SK-N-MC (cell line): ENCODE results near the gene NEDD1.

Experiments used
- DNase-seq: peaks from one replicate; pipeline ENCODE4 v3.0.0-alpha.2; 2011; ENCODE audit warnings: low read depth, low spot score
- H3K27ac ChIP-seq: fragments of 200-600 bp; sonication (generic); 2 replicates; pipeline ENCODE4 v1.5.1; 2016; ENCODE audit warnings: mixed run types
- H3K36me3 ChIP-seq: fragments of 200-600 bp; sonication (generic); 2 replicates; pipeline ENCODE4 v1.6.1; 2017; ENCODE audit warnings: antibody characterized with exemption, low read length, mixed read lengths; ENCODE audit not compliant: insufficient read depth
- H3K4me3 ChIP-seq: fragments of 200-600 bp; sonication (generic); 2 replicates; pipeline ENCODE4 v1.5.1; 2016
- H3K9ac ChIP-seq: fragments of 200-600 bp; sonication (generic); 2 replicates; pipeline ENCODE4 v1.8.0; 2017; ENCODE audit warnings: mixed run types, mixed read lengths; ENCODE audit not compliant: insufficient read length
- H3K9me3 ChIP-seq: fragments of 200-600 bp; sonication (generic); 2 replicates; pipeline ENCODE4 v1.6.1; 2017; ENCODE audit warnings: low read depth, mild to moderate bottlenecking, antibody characterized with exemption, low read length, moderate library complexity, mixed read lengths
- EZH2 ChIP-seq: fragments of 200-600 bp; sonication (generic); IDR thresholded peaks from one replicate; pipeline ENCODE4 v1.6.1; 2017; ENCODE audit warnings: antibody characterized with exemption
- FOXP2 ChIP-seq: optimal IDR thresholded peaks from 2 replicates; pipeline ENCODE3; 2011; ENCODE audit warnings: mild to moderate bottlenecking, moderate library complexity; ENCODE audit not compliant: insufficient read depth; ENCODE audit errors: extremely low read length, control extremely low read depth
- POLR2AphosphoS5 ChIP-seq: IDR thresholded peaks from 2 replicates; pipeline ENCODE4 v1.6.1; 2012; ENCODE audit warnings: mild to moderate bottlenecking, low read depth, low read length, borderline replicate concordance

NEDD1 gene

GRCh38 chr12:96872961-96873360 is 34.1 kb upstream of the NEDD1 start:
- TF ChIP-seq EZH2 (no peak), FOXP2 (no peak), POLR2AphosphoS5 (no peak)
- no peak for DNase-seq
- Histone ChIP-seq H3K4me3 (no peak overlapping the region), H3K27ac (no peak overlapping the region), H3K9ac (no peak overlapping the region), H3K36me3 (no peaks in the 10 kb centered on the region), H3K9me3 (no peaks in the 10 kb centered on the region)

GRCh38 chr12:96874211-96874610 is 32.8 kb upstream of the NEDD1 start:
- DNase-seq, result no peak
- H3K27ac ChIP-seq, result no peak overlapping the region
- TF ChIP-seq POLR2AphosphoS5 (no peak), FOXP2 (no peak), EZH2 (no peak)
- H3K4me3 ChIP-seq, result no peak overlapping the region
- no peak overlapping the region for H3K9ac ChIP-seq
- H3K9me3 ChIP-seq, result no peaks in the 10 kb centered on the region
- H3K36me3 ChIP-seq, result no peaks in the 10 kb centered on the region

- Histone ChIP-seq H3K4me3 (no peak overlapping the region), H3K36me3 (no peaks in the 10 kb centered on the region), H3K27ac (no peak overlapping the region), H3K9ac (no peak overlapping the region), H3K9me3 (no peaks in the 10 kb centered on the region)
- TF ChIP-seq POLR2AphosphoS5, result no peak
- TF ChIP-seq EZH2, result no peak
- no peak for TF ChIP-seq FOXP2
- no peak for DNase-seq
Observed at GRCh38 chr12:96876966-96877365, 30.1 kb upstream of the NEDD1 start.

- no peaks in the 10 kb centered on the region for H3K36me3 ChIP-seq
- no peak overlapping the region for H3K9ac ChIP-seq
- no peak overlapping the region for H3K4me3 ChIP-seq
- no peaks in the 10 kb centered on the region for H3K9me3 ChIP-seq
- no peak for TF ChIP-seq EZH2
- H3K27ac ChIP-seq, result no peak overlapping the region
- no peak for DNase-seq
Observed at GRCh38 chr12:96878704-96879103, 28.4 kb upstream of the NEDD1 start.

- Histone ChIP-seq H3K36me3 (no peaks in the 10 kb centered on the region), H3K4me3 (no peak overlapping the region), H3K27ac (no peak overlapping the region), H3K9me3 (no peaks in the 10 kb centered on the region), H3K9ac (no peak overlapping the region)
- DNase-seq, result no peak
- TF ChIP-seq FOXP2 (no peak), EZH2 (no peak), POLR2AphosphoS5 (no peak)
Observed at GRCh38 chr12:96879301-96879700, 27.8 kb upstream of the NEDD1 start.

GRCh38 chr12:96880220-96880619 is 26.8 kb upstream of the NEDD1 start:
- Histone ChIP-seq H3K9me3 (no peaks in the 10 kb centered on the region), H3K27ac (no peak overlapping the region)

GRCh38 chr12:96881608-96882007 is 25.4 kb upstream of the NEDD1 start:
- TF ChIP-seq POLR2AphosphoS5 (no peak), EZH2 (no peak), FOXP2 (no peak)
- no peaks in the 10 kb centered on the region for H3K36me3 ChIP-seq
- H3K4me3 ChIP-seq, result no peak overlapping the region
- H3K27ac ChIP-seq, result no peak overlapping the region
- no peak for DNase-seq
- no peaks in the 10 kb centered on the region for H3K9me3 ChIP-seq
- H3K9ac ChIP-seq, result no peak overlapping the region

More at GRCh38 chr12:96880220-96880619, 26.8 kb upstream of the NEDD1 start:
- H3K36me3 ChIP-seq, result no peaks in the 10 kb centered on the region
- no peak for DNase-seq
- H3K4me3 ChIP-seq, result no peak overlapping the region
- TF ChIP-seq FOXP2 (no peak), POLR2AphosphoS5 (no peak), EZH2 (no peak)
- no peak overlapping the region for H3K9ac ChIP-seq

GRCh38 chr12:96882862-96883261 is 24.2 kb upstream of the NEDD1 start:
- H3K9ac ChIP-seq, result no peak overlapping the region
- no peak for TF ChIP-seq EZH2
- no peak for TF ChIP-seq POLR2AphosphoS5
- TF ChIP-seq FOXP2, result no peak
- H3K27ac ChIP-seq, result no peak overlapping the region
- H3K36me3 ChIP-seq, result no peaks in the 10 kb centered on the region
- H3K9me3 ChIP-seq, result no peaks in the 10 kb centered on the region
- H3K4me3 ChIP-seq, result no peak overlapping the region
- DNase-seq, result no peak

GRCh38 chr12:96883571-96883970 is 23.5 kb upstream of the NEDD1 start:
- Histone ChIP-seq H3K36me3 (no peaks in the 10 kb centered on the region), H3K9ac (no peak overlapping the region), H3K27ac (no peak overlapping the region), H3K4me3 (no peak overlapping the region), H3K9me3 (no peaks in the 10 kb centered on the region)
- TF ChIP-seq FOXP2 (no peak), POLR2AphosphoS5 (no peak), EZH2 (no peak)
- DNase-seq, result no peak
